Heart left ventricle (tissue), 16 donors: ENCODE measurements around the gene TPH2. TPM values are rescaled to one million over a fixed set of nuclear protein-coding genes. Genes with fewer than 3 reads are reported as not detected.

ENCODE experiments used
- ATAC-seq, 4 donors: fragments of 200-7000 bp; cut with Tn5 transposase; one replicate each; pipeline ENCODE4 v1.9.1; 2020 to 2022; ENCODE audit warnings: moderate library complexity in 4 of 4, mild to moderate bottlenecking in 3 of 4, moderate number of reproducible peaks in 1 of 4
- DNase-seq, 5 donors: peaks; one replicate each; pipeline ENCODE4 v3.0.0-alpha.2; 2020
- H3K27ac ChIP-seq, 12 donors: fragments of 200-600 bp; sonication (generic) in 4 of 12; one replicate each; pipeline versions ENCODE4 v1.5.0 to v1.8.0; 2016 to 2022; ENCODE audit warnings: mild to moderate bottlenecking in 2 of 12
- H3K27me3 ChIP-seq, 9 donors: fragments of 200-600 bp; sonication (generic) in 2 of 9; one replicate each; pipeline versions ENCODE4 v1.5.1 to v1.8.0; 2016 to 2022; ENCODE audit warnings: mild to moderate bottlenecking in 3 of 9
- H3K36me3 ChIP-seq, 9 donors: fragments of 200-600 bp; sonication (generic) in 2 of 9; one replicate each; pipeline versions ENCODE4 v1.5.0 to v1.8.0; 2018 to 2022; ENCODE audit warnings: mild to moderate bottlenecking in 2 of 9
- H3K4me1 ChIP-seq, 12 donors: fragments of 200-600 bp; sonication (generic) in 4 of 12; one replicate each; pipeline versions ENCODE4 v1.5.0 to v1.8.0; 2016 to 2022; ENCODE audit warnings: mild to moderate bottlenecking in 3 of 12
- H3K4me3 ChIP-seq, 12 donors: fragments of 200-600 bp; sonication (generic) in 4 of 12; one replicate each; pipeline versions ENCODE4 v1.5.0 to v1.8.0; 2017 to 2022; ENCODE audit warnings: mild to moderate bottlenecking in 9 of 12, moderate library complexity in 4 of 12
- H3K9me3 ChIP-seq, 12 donors: fragments of 200-600 bp; sonication (generic) in 4 of 12; one replicate each; pipeline versions ENCODE4 v1.5.0 to v1.8.0; 2016 to 2022; ENCODE audit warnings: mild to moderate bottlenecking in 1 of 12
- CTCF ChIP-seq, 12 donors: fragments of 200-600 bp; sonication (generic) in 4 of 12; IDR thresholded peaks; one replicate each; pipeline versions ENCODE4 v1.5.0 to v1.8.0; 2018 to 2022; ENCODE audit warnings: antibody characterized with exemption in 12 of 12, mild to moderate bottlenecking in 5 of 12
- POLR2A ChIP-seq, 2 donors: fragments of 450-650 bp; IDR thresholded peaks; one replicate each; pipeline ENCODE4 v1.6.1; 2017; ENCODE audit warnings: antibody characterized with exemption in 2 of 2, mild to moderate bottlenecking in 2 of 2, moderate library complexity in 2 of 2
- whole genome bisulfite sequencing, 4 donors: extraction: QIAGEN DNeasy Blood & Tissue Kit in 2 of 4; methylation state at CpG; one replicate each; pipeline versions ENCODE4 v1.1.5 to v1.1.7; 2013 to 2018; 5-methylcytosine and 5-hydroxymethylcytosine counted together
- intact Hi-C, 10 donors: fragments of 100-400 bp; cut with DNase I; formaldehyde crosslinking; loops; one replicate each; pipeline versions ENCODE4 v1.11.1 to v1.14.2; 2022
- polyA plus RNA-seq, 2 donors: library from polyadenylated mRNA; stranded (reverse); fragments of 200-250 nt; gene quantifications; one replicate each; pipeline ENCODE4 v1.2.3, GENCODE V29; 2013
- total RNA-seq, 9 donors: library from RNA; depleted of rRNA in 2 of 9; stranded (reverse); fragments of >200 nt in 2 of 9; fragmentation: NEBNext Ultra II Directional in 3 of 9; extraction: Animal tissue kit (Norgen Biotek cat#: 25700) in 3 of 9; gene quantifications; one replicate each; pipeline versions ENCODE4 v1.1.0 to v1.2.4, GENCODE V29; 2016 to 2023
- donor health status: ischemic (EF 13 %, LVEDD 7.1; RV severe dilation, severe dysfunction).
- donor health status: healthy with polysubstance abuse.
- donor health status: DM: no; HTN: yes; CAD: no.
- donor health status: DM: no; HTN: no; CAD: no.
- donor health status: ischemic (EF 25% LVEDD 6.9; RV normal size, moderate dysfunction).
- donor health status: ischemic (EF 25% LVEDD 5.7; RV mildly dilated, moderate dysfunction).
- donor health status: healthy.
- donor health status: DM: yes; HTN: yes; CAD: no.
- donor health status: ischemic (EF 35%, LVEDD 5.7; RV mildly dilated, moderate dysfunction).
- donor health status: nonischemic (EF 11% LVEDD 7.7; RV severe dilation, severe dysfunction).
- donor health status: DM: yes; HTN: yes; CAD: no.
- donor health status: PGD.
- donor health status: ischemic (EF 29% LVEDD 5.4; RV normal size, mild dysfunction).
- donor health status: nonischemic (EF 23%, LVEDD 6.1; RV moderate dilation, normal function).

TPH2 gene
- total and polyA plus RNA-seq, 11 donors = 0.17 TPM; not detected in 10

DNA sequence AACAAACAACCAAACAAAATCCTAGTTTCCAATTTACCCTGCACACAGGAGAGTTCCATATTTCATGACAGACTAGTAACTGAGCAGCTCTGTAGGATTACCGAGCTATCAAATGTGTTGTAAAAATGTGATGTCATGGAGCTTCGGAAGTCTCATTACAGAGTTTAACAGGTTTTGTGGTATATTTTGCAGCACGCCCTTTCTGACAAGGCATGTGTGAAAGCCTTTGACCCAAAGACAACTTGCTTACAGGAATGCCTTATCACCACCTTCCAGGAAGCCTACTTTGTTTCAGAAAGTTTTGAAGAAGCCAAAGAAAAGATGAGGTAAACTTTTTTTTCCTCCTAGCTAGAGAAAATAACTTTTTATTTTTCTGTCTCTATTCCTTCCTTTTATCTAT lies 92.4 kb downstream of the TPH2 start:
- H3K27ac ChIP-seq = no peak overlapping the region
- TF ChIP-seq CTCF (IDR thresholded peaks at IDR 0.05) (no peak), POLR2A (IDR thresholded peaks at IDR 0.05) (no peak)
- H3K9me3 ChIP-seq = no peaks in the 10 kb centered on the region
- WGBS, 4 donors = 63 to 74% (median 71%) methylated on average over 3 of the region's 3 CpGs
- intact Hi-C loops = no loop called here
- H3K4me1 ChIP-seq = no peaks in the 10 kb centered on the region
- no peaks in the 10 kb centered on the region for H3K36me3 ChIP-seq
- no peak for DNase-seq
- ATAC-seq = no peak
- H3K4me3 ChIP-seq = no peak overlapping the region
- H3K27me3 ChIP-seq = peaks cover 0 to 3% (median 0%) of the 10 kb centered on the region in 9 donors

GRCh38 chr12:72033991-72034390 lies 95.3 kb downstream of the TPH2 start:
- Histone ChIP-seq H3K9me3 (no peaks in the 10 kb centered on the region), H3K36me3 (no peaks in the 10 kb centered on the region), H3K27me3 (peaks cover 0 to 3% (median 0%) of the 10 kb centered on the region in 9 donors), H3K4me3 (no peak overlapping the region), H3K27ac (no peak overlapping the region), H3K4me1 (no peaks in the 10 kb centered on the region)
- TF ChIP-seq POLR2A (IDR thresholded peaks at IDR 0.05) = no peak
- TF ChIP-seq CTCF (IDR thresholded peaks at IDR 0.05) = no peak
- intact Hi-C loops = no loop called here
- 80 to 91% (median 84%) methylated on average over 2 of the region's 2 CpGs for WGBS, 4 donors
- ATAC-seq (no peak), DNase-seq (no peak)

DNA sequence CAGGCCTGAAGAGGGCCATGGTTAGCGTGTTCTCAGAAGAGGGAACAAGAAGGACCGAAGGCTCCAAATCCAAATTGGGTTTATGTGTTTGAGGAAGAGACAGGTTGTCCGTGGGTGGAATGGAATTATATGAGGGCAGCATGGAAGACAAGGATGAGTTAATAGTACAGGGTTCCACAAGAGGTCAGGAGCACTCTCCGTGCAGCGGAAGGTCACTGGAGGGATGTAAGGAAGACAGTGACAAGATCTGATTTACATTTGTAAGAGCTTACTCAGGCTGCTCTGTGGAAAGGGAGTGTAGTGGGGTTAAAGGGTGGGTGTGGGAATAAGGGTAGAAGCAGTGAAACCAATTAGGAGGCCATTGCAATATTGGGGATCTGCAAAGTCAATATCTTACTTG lies 97.0 kb downstream of the TPH2 start:
- TF ChIP-seq POLR2A (IDR thresholded peaks at IDR 0.05) = no peak
- DNase-seq (no peak), ATAC-seq (no peak)
- Histone ChIP-seq H3K4me1 (no peaks in the 10 kb centered on the region), H3K36me3 (no peaks in the 10 kb centered on the region), H3K9me3 (peaks cover 0 to 11% (median 0%) of the 10 kb centered on the region in 12 donors), H3K4me3 (no peak overlapping the region), H3K27me3 (peaks cover 0 to 1% (median 0%) of the 10 kb centered on the region in 9 donors), H3K27ac (no peak overlapping the region)
- intact Hi-C loops = no loop called here
- WGBS, 4 donors = 71 to 78% (median 75%) methylated on average over 5 of the region's 5 CpGs

DNA sequence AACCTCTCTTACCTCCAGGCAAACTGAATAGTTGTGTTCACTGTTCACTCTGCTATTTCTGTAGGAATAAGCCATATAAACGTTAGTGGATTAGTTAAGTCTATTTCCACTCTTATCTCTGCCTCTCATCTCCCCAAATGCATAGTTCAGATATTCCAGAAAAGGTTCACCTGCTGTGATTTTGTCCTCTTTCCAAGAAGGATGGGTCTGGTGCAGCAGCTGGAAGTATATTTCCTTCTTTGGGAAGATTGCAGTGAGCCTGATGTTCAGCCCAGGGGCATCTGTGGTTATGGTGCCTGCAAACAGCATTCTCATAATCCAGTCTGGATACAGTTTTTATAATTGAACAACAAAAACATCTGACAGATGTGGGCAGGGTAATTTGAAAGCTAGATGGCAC lies 97.7 kb downstream of the TPH2 start:
- ATAC-seq = no peak
- no peaks in the 10 kb centered on the region for H3K4me1 ChIP-seq
- peaks cover 0 to 11% (median 0%) of the 10 kb centered on the region in 12 donors for H3K9me3 ChIP-seq
- intact Hi-C loops = no loop called here
- TF ChIP-seq POLR2A (IDR thresholded peaks at IDR 0.05) (no peak), CTCF (IDR thresholded peaks at IDR 0.05) (no peak)
- H3K4me3 ChIP-seq = no peak overlapping the region
- H3K27me3 ChIP-seq = no peaks in the 10 kb centered on the region
- no peaks in the 10 kb centered on the region for H3K36me3 ChIP-seq
- DNase-seq = no peak
- no peak overlapping the region for H3K27ac ChIP-seq
- WGBS, 4 donors = 25 to 48% (median 37%) methylated on average over 1 of the region's 1 CpG
